NCI-H446 (cell line): ENCODE results near the gene NEUROG2.
"Not testable (repeated sequence)": the region's sequence is repeated elsewhere in the genome, so short reads cannot be mapped to it uniquely, and the experiment has no call there.

Experiments
- DNase-seq, 2 experiments: peaks; one replicate each; lab custom pipeline; 2025; lab: John Stamatoyannopoulos, UW

NEUROG2 gene

GRCh38 chr4:112516066-112516470, at the start of gene NEUROG2:
Gene NEUROG2 (minus strand): TSS chr4:112516180. CDS start chr4:112515475, 705 bp downstream.
- no peak for DNase-seq

- no peak for DNase-seq
Measured at GRCh38 chr4:112564706-112565270, 48.8 kb upstream of the NEUROG2 start.

- DNase-seq: peak in 1 of 2 experiments; percentile 65
Measured at GRCh38 chr4:112563431-112564200, 47.6 kb upstream of the NEUROG2 start.

GRCh38 chr4:112562254-112562879, 46.4 kb upstream of the NEUROG2 start:
- DNase-seq: no peak

- DNase-seq: no peak
Measured at GRCh38 chr4:112560084-112560483, 44.1 kb upstream of the NEUROG2 start.

- no peak for DNase-seq
Measured at GRCh38 chr4:112559053-112559452, 43.1 kb upstream of the NEUROG2 start.

GRCh38 chr4:112557676-112558411, 41.9 kb upstream of the NEUROG2 start:
- peak in 1 of 2 experiments; percentile 30 for DNase-seq

GRCh38 chr4:112554271-112554670, 38.3 kb upstream of the NEUROG2 start:
- not testable (repeated sequence) for DNase-seq

- DNase-seq: no peak
Measured at GRCh38 chr4:112552668-112553067, 36.7 kb upstream of the NEUROG2 start.

GRCh38 chr4:112550728-112551127, 34.7 kb upstream of the NEUROG2 start:
- DNase-seq: no peak

GRCh38 chr4:112546476-112546875, 30.5 kb upstream of the NEUROG2 start:
- no peak for DNase-seq

GRCh38 chr4:112545346-112545745, 29.4 kb upstream of the NEUROG2 start:
- DNase-seq: no peak

GRCh38 chr4:112540695-112541094, 24.7 kb upstream of the NEUROG2 start:
- no peak for DNase-seq

- no peak for DNase-seq
Measured at GRCh38 chr4:112536123-112536522, 20.1 kb upstream of the NEUROG2 start.

- DNase-seq: no peak
Measured at GRCh38 chr4:112532267-112532666, 16.3 kb upstream of the NEUROG2 start.

GRCh38 chr4:112531146-112531545, 15.2 kb upstream of the NEUROG2 start:
- no peak for DNase-seq

- no peak for DNase-seq
Measured at GRCh38 chr4:112526061-112526460, 10.1 kb upstream of the NEUROG2 start.

- peak in 1 of 2 experiments; percentile 22 for DNase-seq
Measured at GRCh38 chr4:112523764-112524505, 8.0 kb upstream of the NEUROG2 start.

- DNase-seq: no peak
Measured at GRCh38 chr4:112523008-112523721, 7.2 kb upstream of the NEUROG2 start.

- DNase-seq: not testable (repeated sequence)
Measured at GRCh38 chr4:112522431-112522830, 6.5 kb upstream of the NEUROG2 start.
